HG02885 (cell line): ENCODE results near the gene SRD5A1.

ENCODE experiments used
- ATAC-seq: cut with Tn5 transposase; IDR thresholded peaks from one replicate; pipeline ENCODE4 v1.9.1; 2021; ENCODE audit warnings: mild to moderate bottlenecking; ENCODE audit not compliant: unreplicated experiment, poor library complexity

Gene SRD5A1, protein sequence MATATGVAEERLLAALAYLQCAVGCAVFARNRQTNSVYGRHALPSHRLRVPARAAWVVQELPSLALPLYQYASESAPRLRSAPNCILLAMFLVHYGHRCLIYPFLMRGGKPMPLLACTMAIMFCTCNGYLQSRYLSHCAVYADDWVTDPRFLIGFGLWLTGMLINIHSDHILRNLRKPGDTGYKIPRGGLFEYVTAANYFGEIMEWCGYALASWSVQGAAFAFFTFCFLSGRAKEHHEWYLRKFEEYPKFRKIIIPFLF

DNA sequence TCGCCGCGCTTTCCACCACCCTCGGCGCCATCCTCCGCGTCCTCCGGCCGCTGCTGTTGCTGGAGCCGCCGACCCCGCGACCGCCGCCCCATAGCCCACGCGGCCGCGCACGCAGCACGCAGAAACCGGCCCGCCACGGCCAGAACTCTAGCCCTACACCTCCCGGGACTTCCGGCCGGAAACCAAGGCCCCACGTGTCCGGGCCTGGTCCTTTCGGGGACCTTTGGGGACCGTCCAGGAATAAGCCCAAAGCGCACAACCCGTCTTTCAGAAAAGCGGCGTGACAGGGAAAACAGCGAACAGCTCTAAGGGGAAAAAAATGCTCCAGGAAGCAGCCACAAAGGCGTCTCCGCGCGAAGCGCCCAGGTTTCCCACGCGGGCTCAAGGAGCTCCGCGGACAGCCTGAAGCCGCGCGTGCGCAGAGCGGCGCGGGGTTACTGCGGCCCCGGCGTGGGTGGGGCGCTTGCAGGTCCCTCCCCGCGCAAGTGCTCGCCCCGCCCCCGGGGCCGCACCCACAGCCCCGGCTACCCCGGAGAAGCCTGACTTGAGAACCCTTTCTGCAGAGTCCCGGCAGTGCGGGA is at the start of gene SRD5A1, which contains the start of gene NSUN2:
SRD5A1 (plus strand) TSS at position 553 of the 581 bp plus-strand sequence. CDS start 137 bp downstream, outside the sequence.
NSUN2 (minus strand) TSS at position 157 of the 581 bp plus-strand sequence; CDS start at position 92, 65 bp downstream.
- peak; percentile 87 for ATAC-seq

DNA sequence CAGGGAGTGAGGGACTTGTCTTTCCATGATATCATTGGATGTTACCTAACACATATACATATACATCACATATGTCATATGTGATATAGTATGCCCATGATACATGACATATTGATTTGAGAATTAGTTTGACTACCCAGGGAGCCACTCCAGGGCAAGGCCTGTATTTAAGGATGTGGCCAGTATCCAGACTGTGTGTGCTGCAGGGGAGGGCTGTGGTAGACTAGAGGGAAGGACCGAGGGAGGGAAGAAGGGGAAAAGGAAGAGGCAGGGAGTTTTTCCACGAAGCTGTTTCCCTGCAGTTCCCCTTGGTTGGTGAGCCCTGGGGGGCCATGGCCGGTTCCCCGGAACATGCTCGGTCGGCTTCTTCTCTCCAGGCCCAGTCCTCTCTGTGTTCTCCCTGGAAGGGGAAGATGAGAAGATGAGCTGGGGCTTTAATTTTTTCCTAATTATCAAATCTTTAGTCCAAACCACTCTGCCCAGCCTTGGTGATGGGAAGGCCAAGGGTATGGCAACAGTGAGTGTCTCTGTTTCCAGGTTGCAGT is 49.1 kb upstream of the SRD5A1 start:
- no peak for ATAC-seq

DNA sequence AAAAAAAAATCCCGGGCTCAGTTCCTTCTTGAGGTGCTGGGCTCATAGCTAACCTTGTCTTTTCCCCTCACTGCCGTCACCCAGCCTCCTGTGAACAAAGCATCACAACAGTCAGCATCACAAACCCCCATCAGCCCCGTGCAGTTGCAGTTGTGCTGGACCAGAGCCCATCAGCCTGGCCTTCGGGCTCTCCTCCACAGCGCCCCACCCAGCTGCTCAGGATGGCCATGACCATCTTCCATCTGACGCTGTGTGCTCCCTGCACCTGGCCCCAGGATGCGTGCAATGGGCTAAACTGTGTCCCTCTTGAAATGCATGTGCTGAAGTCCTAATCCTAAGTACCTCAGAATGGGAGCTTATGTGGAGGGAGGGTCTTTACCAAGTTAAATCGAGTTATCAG is 48.5 kb upstream of the SRD5A1 start:
- no peak for ATAC-seq

DNA sequence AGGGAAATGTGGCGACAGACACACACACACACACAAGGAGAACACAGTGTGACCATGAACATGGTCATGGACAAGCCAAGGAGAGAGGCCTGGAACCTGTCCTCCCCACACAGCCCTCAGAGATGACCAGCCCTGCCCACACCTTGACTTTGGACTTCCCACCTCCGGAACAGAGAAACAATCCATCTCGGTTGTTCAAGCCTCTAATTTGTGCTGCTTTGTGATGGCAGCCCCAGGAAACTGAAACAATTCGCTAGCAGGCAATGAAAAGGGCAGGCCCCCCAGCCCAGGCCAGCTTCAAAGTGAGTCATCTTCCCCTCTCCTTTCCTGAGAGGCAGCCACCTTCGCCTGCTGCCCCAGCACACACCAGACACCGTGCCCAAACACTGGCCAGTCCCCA is 48.1 kb upstream of the SRD5A1 start:
- no peak for ATAC-seq

DNA sequence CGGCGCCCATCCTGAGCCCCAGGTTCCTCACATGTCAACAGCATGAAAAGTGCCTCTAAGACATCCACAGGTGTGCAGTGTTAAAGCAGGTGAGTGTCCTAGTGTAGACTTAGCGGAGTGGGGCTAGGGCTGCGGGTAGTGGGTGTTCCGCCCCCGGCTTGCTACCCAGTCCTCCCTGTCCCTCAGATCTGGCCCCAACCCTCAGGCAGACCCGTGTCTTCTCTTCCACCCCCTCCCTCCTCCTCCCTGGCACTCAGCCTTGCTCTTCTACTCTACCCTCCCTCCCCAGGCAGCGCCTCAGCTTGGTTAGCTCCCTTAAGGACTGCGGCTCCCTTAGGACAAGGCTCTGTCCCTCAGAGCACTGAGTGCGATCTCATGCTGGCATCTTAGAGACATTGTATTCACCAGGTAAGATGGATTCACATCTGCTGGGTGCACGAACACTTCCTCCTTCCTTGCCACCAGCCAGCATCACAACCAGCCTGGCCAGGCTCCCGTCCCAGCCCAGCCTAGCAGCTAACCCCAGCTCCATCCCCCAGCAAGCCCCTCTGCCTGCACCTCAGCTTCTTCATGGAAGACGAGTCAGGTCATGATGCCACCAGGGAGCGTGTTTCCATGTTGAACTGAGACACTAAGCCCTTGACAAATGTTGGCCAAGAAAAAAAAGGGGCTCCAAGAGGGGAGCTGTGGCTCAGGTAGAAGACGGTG is 47.1 kb upstream of the SRD5A1 start:
- ATAC-seq: no peak

DNA sequence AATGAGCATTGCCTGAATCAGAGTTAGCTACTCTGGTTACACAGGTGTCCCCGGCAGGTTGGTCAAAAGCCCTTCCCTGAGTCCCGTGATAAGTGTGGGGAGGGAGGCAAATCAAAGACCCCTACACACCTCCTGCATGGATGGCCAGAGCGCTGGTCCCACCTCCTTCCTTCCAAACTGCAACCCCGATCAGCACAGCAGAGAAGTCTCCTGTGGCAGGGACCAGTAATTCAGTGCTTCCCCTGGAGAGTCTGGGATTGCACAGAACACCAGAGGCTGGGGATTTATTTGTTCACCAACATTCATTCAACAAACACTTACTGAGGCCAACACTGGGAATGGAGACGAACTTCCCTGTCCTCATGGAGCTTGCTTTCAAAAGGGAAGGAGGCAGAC is 46.6 kb upstream of the SRD5A1 start:
- ATAC-seq: no peak

DNA sequence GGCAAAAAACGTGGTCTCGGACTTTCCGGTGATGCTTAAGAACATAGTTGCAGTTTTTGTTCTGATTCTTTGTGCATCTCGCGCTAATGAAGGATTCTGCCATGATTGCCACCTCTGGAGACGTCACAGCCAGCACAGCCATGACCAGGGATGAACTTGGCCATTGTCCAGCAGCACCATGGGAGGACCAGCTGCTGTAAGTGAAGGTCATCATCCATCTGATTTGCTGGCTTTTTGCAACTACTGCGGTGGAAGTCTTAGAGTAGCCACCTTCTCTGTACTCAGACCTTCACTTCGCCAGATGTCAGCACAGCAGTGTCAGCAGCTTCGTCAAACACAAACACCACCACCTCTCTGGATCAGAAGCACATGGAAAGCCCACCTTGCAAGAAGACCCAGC is 46.1 kb upstream of the SRD5A1 start:
- no peak for ATAC-seq

DNA sequence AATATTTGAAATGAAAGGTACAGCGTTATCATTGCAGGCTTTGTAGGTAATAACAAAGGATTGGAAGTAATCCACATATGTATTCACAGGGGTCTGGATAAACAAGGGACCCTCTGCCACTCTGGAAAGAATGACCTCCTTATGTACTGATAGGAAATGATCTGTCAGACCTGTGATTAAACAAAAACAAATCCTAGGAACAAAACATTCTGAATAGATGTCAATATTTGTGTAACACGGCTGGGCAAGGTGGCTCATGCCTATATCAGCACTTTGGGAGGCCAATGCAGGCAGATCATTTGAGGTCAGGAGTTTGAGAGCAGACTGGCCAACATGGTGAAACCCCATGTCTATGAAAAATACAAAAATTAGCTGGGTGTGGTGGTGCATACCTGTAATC is 42.7 kb upstream of the SRD5A1 start:
- no peak for ATAC-seq

DNA sequence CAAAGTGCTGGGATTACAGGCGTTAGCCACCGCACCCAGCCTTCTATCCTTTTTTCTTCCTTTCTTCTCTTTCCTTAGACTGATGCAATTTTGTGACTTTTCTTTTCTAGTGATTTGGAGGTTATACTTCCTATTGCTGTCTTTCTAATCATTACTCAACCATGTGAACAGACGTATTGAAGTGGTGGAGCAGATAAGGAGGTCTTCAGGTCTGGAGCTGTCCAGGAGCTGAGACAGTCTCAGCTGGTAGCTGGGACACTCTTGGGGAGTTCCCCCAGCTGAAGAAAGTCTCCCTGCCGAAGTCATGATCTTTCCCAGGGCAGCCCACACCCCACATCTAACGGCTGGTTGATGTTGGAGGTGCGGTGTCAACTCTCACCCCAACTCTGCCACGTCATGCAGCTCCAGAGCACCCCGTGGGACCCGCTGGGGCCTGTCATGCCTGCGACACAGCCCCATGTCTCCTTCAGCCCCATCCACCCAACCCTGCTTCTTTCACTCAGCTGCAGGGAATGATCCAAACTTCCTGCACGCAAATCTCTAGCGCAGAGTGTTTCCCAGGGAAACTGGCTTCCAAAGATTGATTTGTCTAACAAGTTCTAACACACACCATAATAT is 41.5 kb upstream of the SRD5A1 start:
- no peak for ATAC-seq

DNA sequence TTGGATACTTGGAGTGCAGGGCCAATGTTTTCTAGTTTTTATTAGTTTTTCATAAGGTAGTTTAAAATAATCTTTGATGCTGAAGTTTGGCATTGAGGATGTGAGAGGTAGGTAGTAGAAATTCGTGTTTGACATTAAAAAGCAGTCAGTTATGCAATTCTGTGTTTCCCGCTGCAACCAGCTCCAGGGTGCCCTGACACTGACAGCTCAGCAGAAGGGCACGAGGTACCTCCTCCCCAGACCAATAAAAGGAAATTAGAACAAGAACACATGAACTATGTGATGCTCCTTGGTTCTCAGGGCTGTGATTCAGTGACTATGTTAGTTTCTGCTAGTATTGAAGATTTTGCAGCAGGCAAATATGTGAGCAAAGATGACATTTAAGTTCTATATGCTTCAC is 40.6 kb upstream of the SRD5A1 start:
- no peak for ATAC-seq

DNA sequence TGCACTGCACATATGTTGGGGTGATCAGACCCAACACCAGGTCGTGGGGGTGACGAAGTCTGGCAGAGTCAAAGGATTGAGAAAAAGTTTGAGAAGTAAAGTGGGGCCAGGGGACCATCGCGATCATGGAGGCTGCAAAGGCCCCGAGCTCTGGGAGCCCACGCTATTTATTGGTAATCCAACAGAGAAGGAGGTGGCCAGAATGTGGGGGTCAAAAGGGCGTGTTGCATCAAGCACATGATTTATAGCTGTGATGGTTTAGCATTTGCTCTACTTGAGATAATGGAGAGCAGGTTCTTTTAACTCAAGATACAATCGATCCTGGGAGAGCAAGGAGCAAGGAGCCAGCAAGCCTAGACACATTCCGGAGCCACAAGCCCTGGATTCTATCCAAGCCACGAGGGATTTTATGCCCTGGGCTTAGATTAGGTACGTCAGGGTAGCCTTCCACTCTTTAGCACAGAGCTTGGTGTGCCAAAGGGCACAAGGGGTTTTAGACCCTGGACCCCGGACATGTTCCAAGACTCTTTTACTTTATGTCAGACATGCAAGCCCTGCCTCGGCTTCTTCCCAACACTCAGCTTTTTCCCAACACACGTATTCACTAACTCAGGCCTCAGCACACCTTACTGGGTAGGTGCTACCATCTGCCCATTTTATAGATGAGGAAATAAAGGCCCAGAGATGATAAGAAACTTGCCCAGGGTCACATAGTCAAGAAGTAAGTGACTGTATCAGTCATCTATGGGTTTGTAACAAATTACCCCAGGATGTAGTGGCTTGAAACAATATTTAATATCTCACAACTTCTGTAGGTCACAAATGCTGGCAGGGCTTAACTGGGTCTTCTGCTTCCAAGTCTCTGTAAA is 39.9 kb upstream of the SRD5A1 start:
- ATAC-seq: no peak

DNA sequence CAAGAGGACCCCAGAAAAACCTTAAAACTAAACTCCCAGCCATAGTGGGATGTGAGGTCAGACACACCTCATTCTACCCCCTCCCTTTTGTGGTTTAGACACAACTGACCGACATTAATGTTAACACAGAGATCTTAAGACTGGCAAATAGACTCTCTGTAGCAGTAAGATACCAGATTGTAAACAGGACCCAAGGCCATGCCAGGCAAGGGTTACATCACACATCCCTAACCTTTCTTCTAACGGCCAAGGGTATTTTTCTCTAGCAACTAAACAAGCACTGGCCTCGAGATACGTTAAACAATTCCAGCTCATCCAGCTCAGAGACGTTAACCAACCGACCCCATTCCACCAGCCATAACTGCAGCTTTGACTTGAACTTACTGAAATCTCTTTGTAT is 39.2 kb upstream of the SRD5A1 start:
- no peak for ATAC-seq

DNA sequence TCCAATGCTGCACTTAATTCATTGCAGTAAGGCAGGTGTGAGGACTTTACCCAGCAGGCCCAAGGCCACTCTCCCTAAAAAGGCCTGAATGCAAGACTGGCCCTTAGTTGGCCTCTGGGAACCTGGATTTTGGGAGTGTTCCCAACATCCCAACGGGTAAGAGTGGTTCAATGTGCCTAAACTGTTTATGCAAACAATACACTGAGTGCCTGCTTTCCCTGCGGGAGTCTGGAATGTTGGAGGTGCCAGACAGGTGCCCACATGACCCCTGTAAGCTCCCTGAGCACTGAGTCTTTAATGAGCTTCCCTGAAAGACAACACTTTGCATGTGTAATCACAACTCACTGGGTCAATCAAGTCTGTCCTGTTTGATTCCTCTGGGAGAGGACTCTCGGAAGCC is 37.8 kb upstream of the SRD5A1 start:
- ATAC-seq: no peak

DNA sequence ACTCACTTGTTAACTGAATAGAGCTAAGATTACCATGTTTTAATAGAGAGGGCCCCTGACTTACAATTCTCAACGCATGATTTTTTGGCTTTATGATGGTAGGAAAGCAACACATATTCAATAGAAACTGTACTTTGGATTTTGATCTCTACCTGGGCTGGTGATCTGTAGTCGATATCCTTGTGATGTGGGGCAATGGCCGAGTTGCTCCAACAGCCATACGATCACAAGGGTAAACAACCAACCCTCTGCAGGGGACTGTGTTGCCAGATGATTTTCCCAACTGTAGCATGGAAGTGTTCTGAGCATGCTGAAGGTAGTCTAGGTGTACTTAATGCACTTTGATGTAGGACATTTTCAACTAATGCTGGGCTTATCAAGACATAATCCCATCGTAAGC is 36.9 kb upstream of the SRD5A1 start:
- no peak for ATAC-seq

DNA sequence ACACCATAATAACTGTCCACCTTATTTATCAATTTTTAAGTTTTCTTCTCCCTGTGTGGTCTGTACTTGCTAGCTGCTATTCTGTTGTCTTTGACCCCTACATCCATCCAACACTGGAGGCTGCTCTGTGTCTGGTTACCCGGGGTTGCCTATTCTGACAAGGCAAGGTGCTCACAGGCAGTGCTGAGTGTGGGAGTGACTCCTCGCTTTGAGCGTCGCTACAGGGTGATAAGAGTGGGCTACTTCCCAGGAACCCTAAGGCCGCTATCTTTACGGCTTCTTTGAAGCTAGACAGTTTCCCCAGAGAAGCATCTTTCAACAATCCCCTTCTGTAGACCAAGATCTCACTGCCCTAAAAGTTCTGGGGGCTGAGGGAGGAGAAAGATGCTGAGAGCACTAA is 35.7 kb upstream of the SRD5A1 start:
- ATAC-seq: no peak

DNA sequence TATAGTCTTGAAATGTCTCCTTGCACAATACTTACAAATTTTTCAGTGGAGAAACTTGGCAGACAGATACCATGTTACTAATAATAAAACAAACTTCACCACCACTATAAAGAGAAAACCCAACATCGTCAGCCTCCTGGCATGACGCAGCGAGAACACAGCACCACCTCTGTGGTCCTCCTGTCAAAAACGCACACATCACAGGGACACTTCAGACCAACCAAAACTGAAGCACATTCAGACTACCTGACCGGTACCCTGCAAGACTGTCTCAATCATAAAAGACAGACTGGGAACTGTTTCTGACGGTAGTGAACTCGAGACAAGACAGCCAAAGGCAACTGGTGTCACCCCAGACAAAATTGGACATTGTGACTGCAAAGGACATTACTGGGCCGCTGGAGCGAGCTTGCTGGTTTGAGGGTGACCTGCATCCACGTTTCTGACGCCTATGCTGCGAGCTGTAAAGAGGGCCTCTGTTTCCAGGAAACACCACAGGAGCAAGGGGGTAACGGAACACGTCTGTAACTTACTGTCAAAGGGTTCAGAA is 34.8 kb upstream of the SRD5A1 start:
- ATAC-seq: no peak

DNA sequence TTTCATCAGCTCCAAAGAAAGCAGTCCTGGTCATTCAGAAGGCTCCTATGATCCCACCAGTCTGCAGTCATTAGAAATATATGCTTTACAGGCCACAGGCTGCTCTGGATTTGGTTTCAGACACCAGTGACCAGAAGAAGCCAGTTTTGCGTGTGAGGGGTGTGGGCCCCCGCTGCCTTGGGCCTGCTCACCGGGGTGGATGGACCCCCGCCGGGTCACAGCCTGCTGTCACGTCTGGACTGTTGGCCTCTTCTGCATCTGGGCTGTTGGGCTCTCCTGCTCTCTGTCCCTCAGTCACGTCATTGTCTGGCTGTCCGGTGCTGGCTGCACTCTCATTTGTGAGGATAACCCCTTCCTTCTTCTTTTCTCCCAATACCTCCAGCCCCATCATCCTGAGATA is 33.5 kb upstream of the SRD5A1 start:
- no peak for ATAC-seq

DNA sequence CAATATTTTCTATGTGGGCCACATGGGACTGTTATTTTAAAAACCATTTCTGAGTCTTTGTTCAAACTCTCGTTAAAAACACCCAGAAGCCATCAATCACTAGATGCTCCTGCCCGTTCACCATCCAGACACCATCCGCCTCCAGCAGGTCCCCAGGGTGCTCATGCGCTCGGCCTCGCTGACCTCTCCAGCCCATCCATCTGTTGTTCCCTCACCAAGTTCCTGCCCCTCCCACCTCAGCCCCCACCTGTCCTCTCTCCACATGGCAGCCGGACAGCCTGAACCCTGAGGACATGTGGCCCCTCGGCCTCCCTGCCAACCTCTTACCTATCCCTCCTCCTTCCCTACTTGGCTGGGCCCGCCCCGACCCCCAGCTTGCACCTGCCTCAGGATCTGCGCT is 32.0 kb upstream of the SRD5A1 start:
- ATAC-seq: no peak

DNA sequence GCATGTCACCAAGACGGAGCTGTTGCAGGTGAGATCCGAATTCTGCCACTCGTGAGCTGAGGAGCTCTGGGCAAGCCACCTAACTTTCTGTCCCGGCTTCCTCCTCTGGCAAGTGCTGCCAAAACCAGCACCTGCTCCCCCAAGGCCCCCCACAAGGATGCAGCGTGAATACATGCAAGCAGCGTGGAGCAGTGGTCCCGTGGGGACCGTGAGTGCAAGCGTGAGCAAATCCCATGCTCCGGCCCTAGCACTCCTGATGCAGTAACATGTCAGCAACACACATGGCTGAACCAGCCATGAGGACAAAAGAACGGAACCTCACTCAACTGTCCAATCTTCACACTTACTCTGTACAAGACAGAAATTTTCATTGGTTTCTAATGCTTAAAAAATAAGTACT is 31.4 kb upstream of the SRD5A1 start:
- ATAC-seq: no peak

DNA sequence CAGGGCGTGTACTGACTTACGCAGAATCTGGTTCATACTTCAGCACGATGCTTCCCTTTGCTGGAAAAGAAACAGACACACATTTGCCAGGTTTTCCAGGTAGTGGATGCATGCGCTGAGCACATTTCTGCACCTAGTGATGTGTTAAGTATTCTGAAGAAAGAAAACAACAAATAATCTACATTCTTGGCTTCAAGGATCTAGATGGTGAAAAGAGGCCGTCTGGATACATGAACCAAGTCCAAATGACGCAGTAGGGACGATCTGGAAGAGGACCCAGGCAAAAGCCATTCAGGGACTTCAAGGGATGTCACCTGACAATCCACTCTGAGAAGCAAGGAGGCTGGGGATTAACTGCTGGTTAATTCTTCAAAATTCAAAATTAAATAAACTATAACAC is 30.8 kb upstream of the SRD5A1 start:
- ATAC-seq: no peak
